Measurements from ENCODE around the gene TENM4. TPM values are rescaled to one million over a fixed set of nuclear protein-coding genes. Genes with fewer than 3 reads are reported as not detected.
A peak's percentile ranks its signal among the peaks of the same experiment; 100 is the strongest.

TENM4 gene
- total RNA-seq, 1 experiment from 2014 or later = 25.0 TPM

DNA sequence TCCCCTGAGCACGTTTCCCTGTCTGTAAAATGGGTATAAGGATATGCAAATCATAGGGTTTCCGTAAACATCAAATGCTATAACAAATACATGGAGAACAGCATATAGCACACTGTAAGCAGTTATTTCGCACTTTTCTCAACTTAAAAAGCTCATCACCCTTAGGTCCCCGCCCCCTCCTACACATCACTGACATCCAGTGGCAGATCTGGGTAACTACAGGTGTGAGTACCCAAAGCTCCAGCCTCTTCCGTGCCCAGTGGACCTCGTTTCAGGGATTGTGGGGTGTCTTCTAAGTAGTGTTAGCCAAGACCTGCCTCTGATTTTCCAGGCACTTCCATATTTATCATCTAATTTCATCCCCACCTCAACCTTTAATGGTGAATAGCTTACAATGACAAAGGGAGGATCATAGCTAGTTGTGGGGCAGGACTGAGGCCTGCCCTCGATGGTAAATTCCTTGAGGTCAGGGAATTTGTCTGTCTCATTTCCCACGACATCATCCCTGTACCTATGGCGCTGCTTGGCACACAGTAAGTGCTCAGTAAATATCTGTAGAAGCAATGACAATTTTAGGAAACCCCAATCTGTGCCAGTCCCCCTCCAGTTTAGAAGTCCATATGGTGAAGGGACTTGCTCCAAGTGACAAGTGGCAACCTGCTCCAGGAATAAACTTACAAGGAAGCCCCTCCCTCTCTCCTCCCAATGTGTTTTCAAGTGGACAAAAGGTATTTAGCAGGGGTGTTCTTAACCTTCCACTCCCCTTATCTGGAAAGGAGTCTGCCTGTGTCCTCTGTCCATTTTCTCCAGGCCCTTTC is 340.5 kb downstream of the TENM4 start:
- POLR2A ChIA-PET = interaction anchor here (0.5 kb wide), 1 partner anchor 1298 kb away, joined by 3 read pairs; no protein-coding TSS in a partner anchor
- ATAC-seq (peak; percentile 93), DNase-seq (ENCODE audit: low spot score) (peak; percentile 56)
- H3K4me3 Mint-ChIP-seq = no peak overlapping the region
- H3K27ac Mint-ChIP-seq = no peak overlapping the region
- H3K36me3 Mint-ChIP-seq = no peaks in the 10 kb centered on the region
- CTCF ChIA-PET = interaction anchor here (0.5 to 4.5 kb wide), 48 partner anchors 9 to 931 kb away, joined by 3 to 65 read pairs (median 5); no protein-coding TSS in a partner anchor
- H3K4me1 Mint-ChIP-seq = peaks cover 6% of the 10 kb centered on the region
- H3K27me3 Mint-ChIP-seq (ENCODE audit: low read depth) = no peaks in the 10 kb centered on the region; the same call in 1 of the 2 replicates
- no peak for TF ChIP-seq TP53 (CRISPR knock-in tag; IDR thresholded peaks at IDR 0.05)
- TF ChIP-seq, protein P1, sequence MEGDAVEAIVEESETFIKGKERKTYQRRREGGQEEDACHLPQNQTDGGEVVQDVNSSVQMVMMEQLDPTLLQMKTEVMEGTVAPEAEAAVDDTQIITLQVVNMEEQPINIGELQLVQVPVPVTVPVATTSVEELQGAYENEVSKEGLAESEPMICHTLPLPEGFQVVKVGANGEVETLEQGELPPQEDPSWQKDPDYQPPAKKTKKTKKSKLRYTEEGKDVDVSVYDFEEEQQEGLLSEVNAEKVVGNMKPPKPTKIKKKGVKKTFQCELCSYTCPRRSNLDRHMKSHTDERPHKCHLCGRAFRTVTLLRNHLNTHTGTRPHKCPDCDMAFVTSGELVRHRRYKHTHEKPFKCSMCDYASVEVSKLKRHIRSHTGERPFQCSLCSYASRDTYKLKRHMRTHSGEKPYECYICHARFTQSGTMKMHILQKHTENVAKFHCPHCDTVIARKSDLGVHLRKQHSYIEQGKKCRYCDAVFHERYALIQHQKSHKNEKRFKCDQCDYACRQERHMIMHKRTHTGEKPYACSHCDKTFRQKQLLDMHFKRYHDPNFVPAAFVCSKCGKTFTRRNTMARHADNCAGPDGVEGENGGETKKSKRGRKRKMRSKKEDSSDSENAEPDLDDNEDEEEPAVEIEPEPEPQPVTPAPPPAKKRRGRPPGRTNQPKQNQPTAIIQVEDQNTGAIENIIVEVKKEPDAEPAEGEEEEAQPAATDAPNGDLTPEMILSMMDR (IDR thresholded peaks at IDR 0.05) = peak; percentile 70
- TF ChIP-seq FOXP1 (CRISPR knock-in tag; IDR thresholded peaks at IDR 0.05; ENCODE audit: borderline replicate concordance) = no peak
- TF ChIP-seq, protein P2, sequence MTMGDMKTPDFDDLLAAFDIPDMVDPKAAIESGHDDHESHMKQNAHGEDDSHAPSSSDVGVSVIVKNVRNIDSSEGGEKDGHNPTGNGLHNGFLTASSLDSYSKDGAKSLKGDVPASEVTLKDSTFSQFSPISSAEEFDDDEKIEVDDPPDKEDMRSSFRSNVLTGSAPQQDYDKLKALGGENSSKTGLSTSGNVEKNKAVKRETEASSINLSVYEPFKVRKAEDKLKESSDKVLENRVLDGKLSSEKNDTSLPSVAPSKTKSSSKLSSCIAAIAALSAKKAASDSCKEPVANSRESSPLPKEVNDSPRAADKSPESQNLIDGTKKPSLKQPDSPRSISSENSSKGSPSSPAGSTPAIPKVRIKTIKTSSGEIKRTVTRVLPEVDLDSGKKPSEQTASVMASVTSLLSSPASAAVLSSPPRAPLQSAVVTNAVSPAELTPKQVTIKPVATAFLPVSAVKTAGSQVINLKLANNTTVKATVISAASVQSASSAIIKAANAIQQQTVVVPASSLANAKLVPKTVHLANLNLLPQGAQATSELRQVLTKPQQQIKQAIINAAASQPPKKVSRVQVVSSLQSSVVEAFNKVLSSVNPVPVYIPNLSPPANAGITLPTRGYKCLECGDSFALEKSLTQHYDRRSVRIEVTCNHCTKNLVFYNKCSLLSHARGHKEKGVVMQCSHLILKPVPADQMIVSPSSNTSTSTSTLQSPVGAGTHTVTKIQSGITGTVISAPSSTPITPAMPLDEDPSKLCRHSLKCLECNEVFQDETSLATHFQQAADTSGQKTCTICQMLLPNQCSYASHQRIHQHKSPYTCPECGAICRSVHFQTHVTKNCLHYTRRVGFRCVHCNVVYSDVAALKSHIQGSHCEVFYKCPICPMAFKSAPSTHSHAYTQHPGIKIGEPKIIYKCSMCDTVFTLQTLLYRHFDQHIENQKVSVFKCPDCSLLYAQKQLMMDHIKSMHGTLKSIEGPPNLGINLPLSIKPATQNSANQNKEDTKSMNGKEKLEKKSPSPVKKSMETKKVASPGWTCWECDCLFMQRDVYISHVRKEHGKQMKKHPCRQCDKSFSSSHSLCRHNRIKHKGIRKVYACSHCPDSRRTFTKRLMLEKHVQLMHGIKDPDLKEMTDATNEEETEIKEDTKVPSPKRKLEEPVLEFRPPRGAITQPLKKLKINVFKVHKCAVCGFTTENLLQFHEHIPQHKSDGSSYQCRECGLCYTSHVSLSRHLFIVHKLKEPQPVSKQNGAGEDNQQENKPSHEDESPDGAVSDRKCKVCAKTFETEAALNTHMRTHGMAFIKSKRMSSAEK (CRISPR knock-in tag; IDR thresholded peaks at IDR 0.05; ENCODE audit: borderline replicate concordance) = no peak
- H3K9me3 Mint-ChIP-seq = no peaks in the 10 kb centered on the region

GRCh38 chr11:79098146-79098545 is 342.7 kb downstream of the TENM4 start:
- Mint-ChIP-seq H3K4me1 (peaks cover 12% of the 10 kb centered on the region), H3K4me3 (no peak overlapping the region), H3K36me3 (no peaks in the 10 kb centered on the region), H3K9me3 (peaks cover 9% of the 10 kb centered on the region; the same call in 1 of the 2 replicates), H3K27ac (no peak overlapping the region), H3K27me3 (ENCODE audit: low read depth) (no peaks in the 10 kb centered on the region; the same call in 1 of the 2 replicates)
- peak; percentile 11; the same call in 1 of the 2 replicates for ATAC-seq
- no peak for DNase-seq (ENCODE audit: low spot score)
- POLR2A ChIA-PET = interaction anchor here (0.6 to 1.2 kb wide), 2 partner anchors 22 to 27 kb away, joined by 6 to 8 read pairs; no protein-coding TSS in a partner anchor
- CTCF ChIA-PET = interaction anchor here (0.6 to 4.5 kb wide), 5 partner anchors 9 to 452 kb away, joined by 3 to 65 read pairs (median 4); no protein-coding TSS in a partner anchor
- TF ChIP-seq, protein P3, sequence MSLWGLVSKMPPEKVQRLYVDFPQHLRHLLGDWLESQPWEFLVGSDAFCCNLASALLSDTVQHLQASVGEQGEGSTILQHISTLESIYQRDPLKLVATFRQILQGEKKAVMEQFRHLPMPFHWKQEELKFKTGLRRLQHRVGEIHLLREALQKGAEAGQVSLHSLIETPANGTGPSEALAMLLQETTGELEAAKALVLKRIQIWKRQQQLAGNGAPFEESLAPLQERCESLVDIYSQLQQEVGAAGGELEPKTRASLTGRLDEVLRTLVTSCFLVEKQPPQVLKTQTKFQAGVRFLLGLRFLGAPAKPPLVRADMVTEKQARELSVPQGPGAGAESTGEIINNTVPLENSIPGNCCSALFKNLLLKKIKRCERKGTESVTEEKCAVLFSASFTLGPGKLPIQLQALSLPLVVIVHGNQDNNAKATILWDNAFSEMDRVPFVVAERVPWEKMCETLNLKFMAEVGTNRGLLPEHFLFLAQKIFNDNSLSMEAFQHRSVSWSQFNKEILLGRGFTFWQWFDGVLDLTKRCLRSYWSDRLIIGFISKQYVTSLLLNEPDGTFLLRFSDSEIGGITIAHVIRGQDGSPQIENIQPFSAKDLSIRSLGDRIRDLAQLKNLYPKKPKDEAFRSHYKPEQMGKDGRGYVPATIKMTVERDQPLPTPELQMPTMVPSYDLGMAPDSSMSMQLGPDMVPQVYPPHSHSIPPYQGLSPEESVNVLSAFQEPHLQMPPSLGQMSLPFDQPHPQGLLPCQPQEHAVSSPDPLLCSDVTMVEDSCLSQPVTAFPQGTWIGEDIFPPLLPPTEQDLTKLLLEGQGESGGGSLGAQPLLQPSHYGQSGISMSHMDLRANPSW (CRISPR knock-in tag; conservative IDR thresholded peaks at IDR 0.05; ENCODE audit: low read depth) = no peak
- TF ChIP-seq SOX15 (CRISPR knock-in tag; IDR thresholded peaks at IDR 0.05) = no peak
- TF ChIP-seq CREM (CRISPR knock-in tag; IDR thresholded peaks at IDR 0.05) = no peak
- TF ChIP-seq, protein P1 (IDR thresholded peaks at IDR 0.05) = no peak
- TF ChIP-seq, protein P4, sequence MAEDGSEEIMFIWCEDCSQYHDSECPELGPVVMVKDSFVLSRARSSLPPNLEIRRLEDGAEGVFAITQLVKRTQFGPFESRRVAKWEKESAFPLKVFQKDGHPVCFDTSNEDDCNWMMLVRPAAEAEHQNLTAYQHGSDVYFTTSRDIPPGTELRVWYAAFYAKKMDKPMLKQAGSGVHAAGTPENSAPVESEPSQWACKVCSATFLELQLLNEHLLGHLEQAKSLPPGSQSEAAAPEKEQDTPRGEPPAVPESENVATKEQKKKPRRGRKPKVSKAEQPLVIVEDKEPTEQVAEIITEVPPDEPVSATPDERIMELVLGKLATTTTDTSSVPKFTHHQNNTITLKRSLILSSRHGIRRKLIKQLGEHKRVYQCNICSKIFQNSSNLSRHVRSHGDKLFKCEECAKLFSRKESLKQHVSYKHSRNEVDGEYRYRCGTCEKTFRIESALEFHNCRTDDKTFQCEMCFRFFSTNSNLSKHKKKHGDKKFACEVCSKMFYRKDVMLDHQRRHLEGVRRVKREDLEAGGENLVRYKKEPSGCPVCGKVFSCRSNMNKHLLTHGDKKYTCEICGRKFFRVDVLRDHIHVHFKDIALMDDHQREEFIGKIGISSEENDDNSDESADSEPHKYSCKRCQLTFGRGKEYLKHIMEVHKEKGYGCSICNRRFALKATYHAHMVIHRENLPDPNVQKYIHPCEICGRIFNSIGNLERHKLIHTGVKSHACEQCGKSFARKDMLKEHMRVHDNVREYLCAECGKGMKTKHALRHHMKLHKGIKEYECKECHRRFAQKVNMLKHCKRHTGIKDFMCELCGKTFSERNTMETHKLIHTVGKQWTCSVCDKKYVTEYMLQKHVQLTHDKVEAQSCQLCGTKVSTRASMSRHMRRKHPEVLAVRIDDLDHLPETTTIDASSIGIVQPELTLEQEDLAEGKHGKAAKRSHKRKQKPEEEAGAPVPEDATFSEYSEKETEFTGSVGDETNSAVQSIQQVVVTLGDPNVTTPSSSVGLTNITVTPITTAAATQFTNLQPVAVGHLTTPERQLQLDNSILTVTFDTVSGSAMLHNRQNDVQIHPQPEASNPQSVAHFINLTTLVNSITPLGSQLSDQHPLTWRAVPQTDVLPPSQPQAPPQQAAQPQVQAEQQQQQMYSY (CRISPR knock-in tag; IDR thresholded peaks at IDR 0.05) = no peak
- no peak for TF ChIP-seq ZMAT4 (CRISPR knock-in tag; IDR thresholded peaks at IDR 0.05)
- no peak for TF ChIP-seq GRHL2 (CRISPR knock-in tag; IDR thresholded peaks at IDR 0.05; ENCODE audit: insufficient replicate concordance, severe bottlenecking)
- TF ChIP-seq ATF2 (CRISPR knock-in tag; IDR thresholded peaks at IDR 0.05; ENCODE audit: borderline replicate concordance, low read depth) = no peak
- no peak for TF ChIP-seq KAT7 (CRISPR knock-in tag; IDR thresholded peaks at IDR 0.05; ENCODE audit: borderline replicate concordance)
- no peak for TF ChIP-seq PRRX2 (CRISPR knock-in tag; IDR thresholded peaks at IDR 0.05)
- TF ChIP-seq JAZF1 (CRISPR knock-in tag; IDR thresholded peaks at IDR 0.05) = no peak

All from WTC11 (cell line).